Fibroblast of skin of right quadriceps (primary cell): ENCODE measurements around the gene FABP3.
"Not testable (repeated sequence)": the region's sequence is repeated elsewhere in the genome, so short reads cannot be mapped to it uniquely, and the experiment has no call there.

ENCODE experiments used
- DNase-seq: peaks from one replicate; pipeline ENCODE4 v3.0.0-alpha.2; 2013

FABP3 gene

DNA sequence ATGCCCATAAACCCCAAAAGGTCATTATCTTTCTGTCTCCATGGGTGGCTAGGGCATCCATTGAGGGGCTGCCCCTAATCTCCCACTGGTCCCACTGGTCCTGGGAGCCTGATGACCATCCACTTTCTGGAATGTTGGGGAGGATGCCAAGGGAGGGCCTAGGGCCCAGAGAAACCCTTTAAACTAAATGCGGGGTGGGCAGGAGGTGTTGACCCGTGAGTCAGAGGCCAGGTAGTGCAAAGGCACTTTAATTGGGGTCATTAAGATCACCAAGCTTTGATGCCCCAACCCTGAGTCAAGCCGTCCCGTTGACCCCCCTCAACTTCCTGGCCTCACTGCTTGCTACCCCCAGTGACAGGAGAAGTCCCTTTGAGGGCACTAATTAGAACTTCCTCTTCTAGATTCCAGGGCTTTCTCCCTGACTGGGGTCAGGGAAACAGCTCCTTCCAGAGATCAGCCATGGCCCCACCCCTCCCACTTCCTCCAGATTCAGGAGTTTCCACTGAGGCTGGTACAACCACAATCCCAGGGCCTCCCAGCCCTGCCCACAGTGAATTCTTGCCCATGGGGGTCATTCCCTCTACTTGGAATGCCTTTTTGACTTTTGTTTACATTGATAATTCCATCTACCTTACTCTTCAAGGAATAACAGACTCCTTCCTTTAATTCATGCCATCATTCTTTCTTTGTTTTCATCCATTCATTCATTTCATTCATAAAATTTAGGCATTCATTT, 24.7 kb upstream of the FABP3 start:
- peak; percentile 63 for DNase-seq

GRCh38 chr1:31396633-31397351, 23.9 kb upstream of the FABP3 start:
- DNase-seq: peak; percentile 96

DNA sequence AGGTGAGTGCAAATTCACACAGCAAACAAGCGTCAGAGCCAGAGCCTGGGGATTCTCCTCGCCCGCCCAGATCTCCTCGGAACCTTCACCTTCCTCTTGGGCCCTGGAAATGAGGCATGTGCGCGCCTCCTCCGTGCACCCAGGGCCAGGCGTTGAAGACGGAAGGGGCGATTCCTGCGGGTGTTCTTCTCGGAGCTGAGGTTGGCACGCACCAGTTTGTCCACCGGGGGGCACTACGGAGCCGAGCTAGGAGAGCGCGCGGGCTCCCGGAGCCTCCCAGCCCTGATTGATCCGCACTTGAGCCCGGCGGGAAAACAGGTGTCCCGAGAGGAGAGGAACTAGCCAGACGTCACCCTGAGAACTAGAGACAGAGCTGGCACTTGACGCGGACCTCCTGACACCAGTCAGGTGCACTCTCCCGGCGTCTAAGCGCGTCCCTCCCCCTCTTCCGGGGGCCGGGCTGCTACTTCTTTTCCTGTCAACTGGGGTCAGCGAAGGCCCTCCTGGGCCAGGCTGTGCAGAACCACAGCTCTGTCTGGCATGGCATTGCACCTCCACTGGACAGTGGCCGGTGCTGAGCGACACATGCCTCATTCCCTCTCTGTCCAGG, 21.8 kb upstream of the FABP3 start:
- peak; percentile 66 for DNase-seq

- no peak for DNase-seq
Observed at GRCh38 chr1:31393463-31393862, 20.6 kb upstream of the FABP3 start.

- no peak for DNase-seq
Observed at GRCh38 chr1:31390071-31390470, 17.2 kb upstream of the FABP3 start.

DNA sequence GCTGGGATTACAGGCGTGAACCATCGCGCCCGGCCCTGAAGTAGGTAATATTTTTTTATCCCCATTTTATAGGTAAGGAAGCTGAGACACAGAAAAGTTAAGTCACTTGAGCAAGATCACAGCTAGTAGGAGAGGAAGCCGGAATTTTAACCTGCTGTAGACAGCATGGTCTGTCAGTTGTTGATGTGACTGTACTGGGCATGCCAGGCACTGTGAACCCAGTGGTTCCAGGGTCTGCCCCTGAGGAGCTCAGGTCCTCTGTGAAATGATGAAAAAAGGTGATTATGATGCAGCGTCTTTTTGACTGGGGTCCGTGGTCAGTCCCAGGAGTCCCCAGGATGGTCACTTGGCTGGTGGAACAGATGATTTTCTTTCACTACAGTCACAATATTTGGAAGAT, 16.7 kb upstream of the FABP3 start:
- no peak for DNase-seq

GRCh38 chr1:31387612-31388011, 14.7 kb upstream of the FABP3 start:
- DNase-seq: no peak

DNA sequence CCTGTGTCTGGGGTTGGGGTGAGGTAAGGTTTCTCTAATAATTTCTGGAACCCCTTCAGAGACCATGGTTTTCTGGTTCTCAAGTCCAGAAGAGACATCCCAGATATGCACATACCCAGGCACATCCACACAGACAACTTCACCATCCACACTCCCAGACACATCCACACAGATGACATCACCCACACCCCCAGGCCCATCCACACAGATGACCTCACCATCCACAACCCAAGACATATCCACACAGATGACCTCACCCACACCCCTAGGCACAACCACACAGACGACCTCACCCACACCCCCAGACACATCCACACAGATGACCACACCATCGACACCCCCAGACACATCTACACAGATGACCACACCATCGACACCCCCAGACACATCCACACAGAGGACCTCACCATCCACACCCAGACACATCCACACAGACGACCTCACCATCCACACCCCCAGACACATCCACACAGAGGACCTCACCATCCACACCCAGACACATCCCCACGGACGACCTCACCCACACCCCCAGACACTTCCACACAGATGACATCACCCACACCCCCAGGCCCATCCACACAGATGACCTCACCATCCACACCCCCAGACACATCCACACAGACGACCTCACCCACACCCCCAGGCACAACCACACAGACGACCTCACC, 13.8 kb upstream of the FABP3 start:
- DNase-seq: not testable (repeated sequence)

DNA sequence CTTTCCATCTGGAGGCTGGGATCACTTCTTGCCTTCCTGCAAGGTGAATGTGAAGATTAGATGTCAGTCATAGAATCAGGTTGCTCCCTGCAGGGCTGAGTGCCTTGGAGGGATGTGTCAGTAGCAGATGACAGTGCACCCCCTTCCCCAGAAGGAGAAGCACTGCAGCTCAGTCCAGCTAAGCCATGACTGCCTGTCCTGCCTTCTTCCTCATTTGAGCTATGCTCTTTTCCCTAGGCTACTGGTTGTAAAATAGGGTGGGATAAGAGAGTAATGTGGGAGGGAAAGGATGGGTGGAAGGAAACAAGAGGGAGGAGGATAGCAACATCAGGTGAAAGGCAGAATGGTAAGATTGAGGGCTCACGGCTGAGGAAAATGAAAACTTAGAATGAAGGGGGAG, 11.1 kb upstream of the FABP3 start:
- DNase-seq: no peak

DNA sequence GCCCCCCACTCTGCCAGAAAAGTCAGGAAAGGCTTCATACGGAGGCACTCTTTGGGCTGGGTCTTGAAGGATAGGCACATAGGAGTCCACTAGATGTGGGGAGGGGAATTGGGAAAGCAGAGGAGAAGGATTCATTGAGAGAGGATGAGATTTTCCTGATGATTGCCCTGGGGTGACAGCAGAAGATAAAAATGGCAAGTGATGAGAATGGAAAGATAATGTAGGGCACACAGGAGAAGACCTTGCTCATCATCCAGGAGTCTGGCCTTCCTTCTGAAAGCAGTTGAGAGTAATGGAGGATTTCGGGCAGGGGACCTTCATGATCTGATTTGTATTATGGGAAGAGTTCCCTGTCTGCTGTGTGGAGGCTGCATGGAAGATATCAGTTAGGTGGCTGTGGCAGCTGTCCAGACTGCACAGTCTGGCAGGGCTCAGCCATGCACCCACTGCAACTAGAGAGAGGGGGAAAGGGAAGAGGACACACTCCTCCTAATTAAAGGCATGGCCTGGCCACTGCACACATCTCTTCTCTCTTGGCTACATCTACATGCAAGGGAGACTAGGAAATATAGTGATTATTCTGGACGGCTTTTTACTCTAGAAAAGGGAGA, 9.6 kb upstream of the FABP3 start:
- DNase-seq: no peak

GRCh38 chr1:31381394-31382294, 8.8 kb upstream of the FABP3 start:
- peak; percentile 15 for DNase-seq

GRCh38 chr1:31380181-31380580, 7.3 kb upstream of the FABP3 start:
- DNase-seq: no peak

- no peak for DNase-seq
Observed at GRCh38 chr1:31378001-31378400, 5.1 kb upstream of the FABP3 start.

GRCh38 chr1:31377364-31377863, 4.5 kb upstream of the FABP3 start:
- DNase-seq: no peak

DNA sequence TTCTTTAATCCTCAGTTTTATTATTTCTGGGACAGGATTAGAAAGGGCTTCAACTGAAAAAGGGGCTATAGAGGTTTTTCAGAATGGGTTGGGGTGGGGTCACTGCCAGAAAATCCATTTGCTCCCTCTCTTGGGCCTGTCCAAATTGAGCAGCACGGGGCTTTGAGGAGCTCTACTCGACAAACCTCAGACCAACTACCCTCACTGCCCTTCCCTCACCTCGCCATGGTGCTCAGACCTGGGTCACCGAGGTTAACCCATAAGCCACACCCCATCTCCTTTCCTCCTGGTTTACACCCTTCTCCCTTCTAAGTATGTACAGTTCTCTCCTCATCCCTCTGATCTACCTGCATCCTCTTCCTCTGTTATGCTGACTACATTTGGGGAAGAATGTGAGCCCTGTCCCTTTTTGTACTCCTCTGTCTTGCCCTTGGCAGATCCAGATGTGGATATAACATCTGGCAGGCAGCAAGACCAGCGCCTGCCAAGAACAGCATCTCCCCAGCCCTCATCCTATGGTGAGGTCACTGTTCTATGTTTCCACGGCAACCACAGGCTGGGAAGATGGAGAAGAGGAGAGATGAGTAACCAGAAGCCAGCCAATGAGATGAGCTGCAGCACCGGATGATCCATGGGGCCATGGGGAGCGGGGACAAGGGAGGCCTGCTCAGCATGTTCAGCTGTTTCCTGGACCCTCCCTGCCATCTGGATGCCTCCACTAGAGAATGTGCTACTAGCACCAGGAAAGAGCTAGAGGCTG, 3.7 kb upstream of the FABP3 start:
- DNase-seq: peak; percentile 97

DNA sequence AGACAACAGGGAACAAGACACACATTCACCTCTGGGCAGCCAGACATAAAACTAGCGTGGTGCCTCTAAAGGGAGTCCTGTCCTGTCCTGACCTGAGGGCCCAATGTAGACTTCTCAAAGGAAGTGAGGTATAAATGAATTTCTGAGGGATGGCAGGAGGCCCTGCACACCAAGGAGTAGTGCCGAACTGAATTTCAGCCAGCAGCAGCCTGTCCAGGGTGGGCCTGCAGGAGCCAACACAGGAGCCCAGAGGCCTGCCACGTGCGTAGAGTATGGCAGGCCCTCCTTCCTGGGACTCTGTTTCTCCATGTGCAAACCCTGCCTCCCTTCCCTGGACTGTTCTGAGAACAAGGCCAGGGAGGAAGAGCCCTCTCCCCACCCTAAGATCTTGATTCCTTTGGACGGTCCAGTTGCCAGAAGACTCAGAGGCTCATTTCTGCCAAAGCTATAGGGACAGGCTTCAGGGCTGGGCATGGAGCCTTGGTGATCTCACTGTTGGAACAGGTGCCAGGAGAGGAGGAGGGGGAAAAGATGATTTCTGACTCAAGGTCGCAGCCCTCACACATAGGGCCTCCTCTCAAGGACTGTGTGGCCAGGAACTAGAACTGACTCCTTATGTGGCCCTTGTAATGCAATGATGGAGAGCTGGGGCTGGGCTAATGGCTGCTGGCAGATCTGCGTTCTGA, 1.8 kb upstream of the FABP3 start:
- peak; percentile 34 for DNase-seq

GRCh38 chr1:31373897-31374486, 1.1 kb upstream of the FABP3 start:
- DNase-seq: no peak

DNA sequence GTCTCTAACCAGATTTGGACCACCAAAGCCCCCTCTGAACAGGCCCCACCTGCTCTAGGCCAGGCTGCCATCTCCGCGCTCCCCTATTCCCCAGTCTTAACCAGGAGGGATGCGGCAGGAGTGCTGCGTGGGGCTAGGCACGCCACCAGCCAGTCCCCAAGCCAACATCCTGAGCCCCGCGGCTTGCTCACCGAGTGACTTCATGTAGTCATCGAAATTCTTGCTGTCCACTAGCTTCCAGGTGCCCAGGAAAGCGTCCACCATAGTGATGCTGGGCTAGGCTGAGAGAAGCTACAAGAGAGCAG, 173 bp downstream of the FABP3 start:
- no peak for DNase-seq

DNA sequence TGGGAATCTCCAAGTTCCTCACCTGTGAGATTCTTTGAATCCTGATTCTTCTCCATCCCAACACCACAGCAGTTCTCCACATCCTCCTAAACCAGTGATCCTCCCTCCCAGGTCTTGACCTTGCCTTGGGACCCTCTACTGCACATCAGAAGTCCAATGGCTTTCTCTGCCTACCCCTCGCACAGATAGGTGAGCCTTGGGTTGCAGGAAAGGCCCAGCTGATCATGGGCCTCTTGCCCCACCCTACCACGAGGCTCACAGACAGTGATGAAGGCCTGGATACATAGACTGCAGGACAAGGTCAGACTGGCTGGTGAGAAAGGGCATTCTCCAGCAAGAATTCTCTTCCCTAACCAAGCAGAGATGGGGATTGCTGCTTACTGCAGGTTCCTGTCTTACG, 825 bp downstream of the FABP3 start:
- no peak for DNase-seq
